Measurements from ENCODE around the gene CCDC146.
"Not testable (repeated sequence)": the region's sequence is repeated elsewhere in the genome, so short reads cannot be mapped to it uniquely, and the experiment has no call there.

The CCDC146 gene

GRCh38 chr7:77334039-77334438 is 211.6 kb downstream of the CCDC146 start:
- DNase-seq: not testable (repeated sequence)

DNA sequence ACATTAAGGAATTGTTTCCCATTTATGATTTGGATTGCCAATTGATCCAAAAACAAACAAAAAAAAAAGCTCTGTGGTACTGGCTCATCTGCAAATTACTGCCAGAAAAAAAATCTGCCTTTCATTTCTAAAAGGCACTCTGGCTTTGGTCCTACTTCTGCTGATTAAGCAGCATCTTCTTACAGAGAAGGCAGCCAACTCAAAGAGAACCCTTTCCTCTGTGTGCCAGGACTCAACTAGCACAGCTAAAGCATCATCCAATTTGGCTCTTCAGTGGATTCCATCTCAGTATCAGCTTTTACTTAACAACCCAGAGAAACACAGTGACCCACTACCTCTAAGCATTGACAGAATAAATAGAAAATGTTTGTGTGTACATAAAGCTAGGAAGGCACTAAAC is 213.2 kb downstream of the CCDC146 start:
- DNase-seq: no peak

- no peak for DNase-seq
Measured at GRCh38 chr7:77337456-77337990, 215.1 kb downstream of the CCDC146 start.

DNA sequence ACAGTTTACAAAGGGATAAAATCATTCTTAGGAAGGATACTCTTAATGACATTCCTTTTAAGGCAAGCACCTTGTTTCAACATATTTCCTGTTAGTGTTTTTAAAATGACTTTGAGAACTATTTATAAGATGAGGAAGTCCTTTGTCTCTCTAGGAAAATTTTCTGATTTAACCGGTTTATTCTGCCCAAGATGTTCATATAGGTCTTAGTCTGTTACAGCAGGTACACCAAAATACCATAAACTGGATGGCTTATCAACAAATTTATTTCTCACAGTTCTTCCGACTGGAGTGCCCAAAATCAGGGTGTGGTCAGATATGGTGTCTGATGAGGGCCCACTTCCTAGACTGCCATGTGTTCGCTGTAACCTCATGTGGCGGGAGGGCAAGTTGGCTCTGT is 215.8 kb downstream of the CCDC146 start:
- no peak for DNase-seq

GRCh38 chr7:77338883-77339629 is 216.6 kb downstream of the CCDC146 start:
- DNase-seq: no peak

GRCh38 chr7:77339726-77340125 is 217.3 kb downstream of the CCDC146 start:
- no peak for DNase-seq
